AG09309 (cell line): ENCODE measurements around the gene TSTD1.
"Not testable (repeated sequence)": the region's sequence is repeated elsewhere in the genome, so short reads cannot be mapped to it uniquely, and the experiment has no call there.

Experiments used
- DNase-seq: peaks from one replicate; pipeline ENCODE4 v3.0.0-alpha.2; 2010; ENCODE audit warnings: low read depth
- H3K4me3 ChIP-seq: 2 replicates; pipeline ENCODE4 v1.5.1; 2011; ENCODE audit warnings: mild to moderate bottlenecking, low read depth, low read length, moderate library complexity; ENCODE audit not compliant: control insufficient read depth
- TF ChIP-seq, protein P1 (sequence below): IDR thresholded peaks from 2 replicates; pipeline ENCODE4 v1.5.1; 2011; ENCODE audit warnings: mild to moderate bottlenecking, low read depth, low read length, inconsistent platforms; ENCODE audit not compliant: insufficient read depth, control insufficient read depth; ENCODE audit errors: missing control alignments

Gene TSTD1

GRCh38 chr1:161001525-161001924 lies 37.2 kb downstream of the TSTD1 start:
- TF ChIP-seq, protein P1, sequence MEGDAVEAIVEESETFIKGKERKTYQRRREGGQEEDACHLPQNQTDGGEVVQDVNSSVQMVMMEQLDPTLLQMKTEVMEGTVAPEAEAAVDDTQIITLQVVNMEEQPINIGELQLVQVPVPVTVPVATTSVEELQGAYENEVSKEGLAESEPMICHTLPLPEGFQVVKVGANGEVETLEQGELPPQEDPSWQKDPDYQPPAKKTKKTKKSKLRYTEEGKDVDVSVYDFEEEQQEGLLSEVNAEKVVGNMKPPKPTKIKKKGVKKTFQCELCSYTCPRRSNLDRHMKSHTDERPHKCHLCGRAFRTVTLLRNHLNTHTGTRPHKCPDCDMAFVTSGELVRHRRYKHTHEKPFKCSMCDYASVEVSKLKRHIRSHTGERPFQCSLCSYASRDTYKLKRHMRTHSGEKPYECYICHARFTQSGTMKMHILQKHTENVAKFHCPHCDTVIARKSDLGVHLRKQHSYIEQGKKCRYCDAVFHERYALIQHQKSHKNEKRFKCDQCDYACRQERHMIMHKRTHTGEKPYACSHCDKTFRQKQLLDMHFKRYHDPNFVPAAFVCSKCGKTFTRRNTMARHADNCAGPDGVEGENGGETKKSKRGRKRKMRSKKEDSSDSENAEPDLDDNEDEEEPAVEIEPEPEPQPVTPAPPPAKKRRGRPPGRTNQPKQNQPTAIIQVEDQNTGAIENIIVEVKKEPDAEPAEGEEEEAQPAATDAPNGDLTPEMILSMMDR, result no peak
- no peak for DNase-seq
- H3K4me3 ChIP-seq, result no peak overlapping the region

DNA sequence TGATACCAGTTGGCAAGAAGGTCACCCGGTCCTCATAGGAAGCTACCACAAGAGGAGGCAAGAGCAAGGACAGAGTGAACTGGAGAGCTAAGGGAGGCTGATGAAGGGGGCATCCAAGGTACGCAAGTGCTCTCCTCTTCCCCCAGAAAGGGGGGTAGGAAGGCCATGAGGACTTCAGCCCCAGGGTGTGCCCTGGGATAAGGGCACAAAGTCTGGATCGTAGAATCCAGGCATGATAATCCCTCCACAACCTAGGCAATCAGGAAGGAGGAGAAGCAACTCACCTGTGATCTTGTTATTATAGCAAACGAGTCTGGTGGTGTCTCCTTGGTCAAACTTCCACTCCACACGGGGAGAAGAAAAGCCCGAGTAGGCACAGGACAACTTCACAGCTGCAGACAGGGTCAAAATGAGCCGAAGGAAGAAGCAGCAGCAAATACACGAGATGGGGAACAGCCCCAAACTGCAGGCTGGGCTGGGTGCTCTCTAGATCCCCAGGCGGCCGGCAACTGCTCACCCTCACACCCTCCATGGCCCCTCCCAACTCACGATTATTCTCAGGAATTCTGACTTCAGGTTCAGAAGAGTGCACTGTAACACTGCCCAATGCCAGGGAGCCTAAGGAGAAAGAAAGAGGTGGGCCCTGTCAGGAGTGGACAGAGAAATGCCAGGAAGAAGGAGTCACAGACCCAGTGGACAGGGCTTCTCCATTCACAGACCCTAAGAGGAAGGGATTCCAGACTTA lies 37.9 kb downstream of the TSTD1 start:
- no peak overlapping the region for H3K4me3 ChIP-seq
- no peak for DNase-seq
- TF ChIP-seq, protein P1, result no peak

DNA sequence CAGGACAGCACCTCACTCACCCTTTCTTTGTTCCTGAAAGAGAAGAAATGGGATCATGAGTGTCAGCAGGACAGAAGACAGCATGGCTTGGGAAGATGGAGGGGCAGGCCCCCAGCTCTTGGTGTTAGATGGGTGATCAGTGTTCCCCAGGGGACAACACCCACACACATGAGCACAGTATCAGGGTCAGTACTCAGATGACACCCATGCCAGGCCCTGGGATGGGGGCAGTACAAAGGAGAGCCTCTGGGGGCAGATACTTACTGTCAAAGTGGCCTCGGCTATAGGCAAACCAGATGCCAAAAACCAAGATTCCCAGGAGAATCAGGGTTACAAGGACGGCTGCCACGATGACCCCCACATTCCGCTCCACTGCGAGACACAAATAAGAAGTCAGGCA lies 39.4 kb downstream of the TSTD1 start:
- TF ChIP-seq, protein P1, result no peak
- no peak for DNase-seq
- H3K4me3 ChIP-seq, result no peak overlapping the region

DNA sequence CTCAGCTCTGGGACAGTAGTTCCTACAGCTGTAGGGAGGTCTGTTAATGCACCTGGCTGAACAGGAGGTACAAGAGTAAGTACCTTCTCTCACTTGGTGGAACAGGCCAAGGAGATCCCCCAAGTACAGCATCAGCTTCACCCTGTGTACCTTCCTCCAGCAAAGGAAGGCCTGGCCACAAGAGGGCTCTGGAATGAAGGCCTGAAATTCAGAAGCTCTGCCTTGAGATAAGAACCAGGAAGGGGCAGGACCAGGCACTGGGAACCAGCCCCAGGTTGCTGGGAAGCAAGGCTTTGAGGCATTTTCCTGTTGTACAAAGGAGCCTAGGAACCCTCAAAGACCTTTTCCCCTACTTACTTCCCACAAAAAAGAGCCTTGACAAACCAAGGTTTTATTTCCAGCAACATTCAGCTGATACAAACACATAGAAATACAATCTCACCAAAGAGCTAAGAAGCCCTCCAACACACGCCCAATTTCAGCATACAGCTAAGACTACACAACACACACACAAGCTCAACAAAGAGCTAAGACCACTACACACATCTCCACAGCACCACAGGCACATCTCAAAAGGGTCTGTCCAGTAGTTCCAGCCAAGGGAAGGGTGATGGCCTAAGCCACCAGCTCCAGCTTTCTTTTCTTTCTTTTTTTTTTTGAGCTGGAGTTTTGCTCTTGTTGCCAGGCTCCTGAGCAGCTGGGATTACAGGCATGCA lies 41.3 kb downstream of the TSTD1 start:
- TF ChIP-seq, protein P1, result peak; percentile 83
- no peak overlapping the region for H3K4me3 ChIP-seq
- DNase-seq, result no peak

DNA sequence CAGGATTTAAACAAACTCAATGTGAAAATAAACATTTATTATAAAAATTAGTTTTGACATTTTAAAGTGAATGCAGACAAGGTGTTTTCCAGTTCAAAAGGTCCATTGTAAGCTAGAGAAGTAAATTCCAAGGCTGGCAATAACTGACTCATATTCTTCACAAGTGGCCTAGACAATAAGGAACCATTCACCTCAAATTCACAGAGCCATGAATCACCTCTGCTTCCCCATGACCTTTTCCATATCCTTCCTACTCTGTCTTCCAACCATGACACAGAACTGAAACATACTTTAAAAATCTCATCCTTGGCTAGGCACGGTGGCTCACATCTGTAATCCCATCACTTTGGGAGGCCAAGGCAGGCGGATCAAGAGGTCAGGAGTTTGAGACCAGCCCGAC lies 42.6 kb downstream of the TSTD1 start:
- DNase-seq, result no peak
- H3K4me3 ChIP-seq, result no peak overlapping the region
- TF ChIP-seq, protein P1, result no peak

- DNase-seq, result peak; percentile 75
- no peak overlapping the region for H3K4me3 ChIP-seq
- TF ChIP-seq, protein P1, result peak; percentile 50
These were observed 45.1 kb downstream of the TSTD1 start for GRCh38 chr1:160993544-160994193.

GRCh38 chr1:160992036-160992435 lies 46.7 kb downstream of the TSTD1 start:
- H3K4me3 ChIP-seq, DNase-seq: not testable (repeated sequence)
